ENCODE results near the gene ARVCF. TPM values are rescaled to one million over a fixed set of nuclear protein-coding genes. Genes with fewer than 3 reads are reported as not detected.

Gene ARVCF
- total RNA-seq, 1 experiment from 2014 or later: 11.1 TPM

DNA sequence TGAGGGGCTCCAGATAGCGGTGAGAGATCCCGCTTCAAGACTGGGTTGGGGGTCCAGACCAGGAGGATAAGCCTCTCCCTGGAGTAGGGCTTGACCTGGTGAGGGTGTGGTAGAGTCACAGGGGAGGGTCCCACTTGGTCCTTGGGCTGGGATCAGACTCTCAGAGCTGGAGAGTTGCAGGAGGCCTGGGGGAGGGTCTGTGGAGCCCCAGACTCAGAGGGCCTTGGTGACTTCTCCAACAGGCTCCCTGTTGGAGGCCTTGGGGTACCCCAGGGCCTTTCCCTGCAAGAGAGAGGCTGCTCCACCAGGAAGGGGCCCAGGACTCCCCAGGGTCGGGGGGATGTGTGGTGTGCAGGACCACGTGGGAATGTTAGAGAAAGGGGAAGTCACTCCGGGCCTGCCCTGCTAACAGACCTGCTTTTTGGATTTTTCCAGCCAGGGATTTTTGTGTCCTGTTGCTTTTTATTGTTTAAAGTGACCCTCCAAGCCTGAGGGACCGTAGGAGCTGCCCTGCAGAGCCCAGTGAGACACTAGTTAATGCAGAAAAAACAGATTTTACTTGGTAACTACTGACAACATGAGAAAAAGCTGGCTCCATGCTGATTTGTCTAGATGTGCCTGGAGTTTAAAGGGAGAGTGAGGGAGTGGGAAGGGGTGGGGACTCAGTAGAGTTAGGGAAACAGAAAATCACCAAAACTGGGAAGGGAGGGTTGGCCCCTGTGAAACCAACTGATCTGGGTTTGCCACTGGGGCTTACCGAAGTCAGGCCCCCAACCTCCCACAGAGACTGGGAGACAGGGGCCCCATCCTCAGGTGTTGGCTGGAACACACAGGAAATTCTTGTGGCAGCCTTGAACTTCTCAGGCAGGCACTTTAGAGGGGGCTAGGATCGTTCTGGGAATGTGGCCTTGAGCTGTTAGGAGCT is 74.2 kb downstream of the ARVCF start:
- no peak for TF ChIP-seq EZH2 (IDR thresholded peaks at IDR 0.05; ENCODE audit: borderline replicate concordance, low read depth, low read length, poor library complexity, severe bottlenecking)
- TF ChIP-seq, protein P1, sequence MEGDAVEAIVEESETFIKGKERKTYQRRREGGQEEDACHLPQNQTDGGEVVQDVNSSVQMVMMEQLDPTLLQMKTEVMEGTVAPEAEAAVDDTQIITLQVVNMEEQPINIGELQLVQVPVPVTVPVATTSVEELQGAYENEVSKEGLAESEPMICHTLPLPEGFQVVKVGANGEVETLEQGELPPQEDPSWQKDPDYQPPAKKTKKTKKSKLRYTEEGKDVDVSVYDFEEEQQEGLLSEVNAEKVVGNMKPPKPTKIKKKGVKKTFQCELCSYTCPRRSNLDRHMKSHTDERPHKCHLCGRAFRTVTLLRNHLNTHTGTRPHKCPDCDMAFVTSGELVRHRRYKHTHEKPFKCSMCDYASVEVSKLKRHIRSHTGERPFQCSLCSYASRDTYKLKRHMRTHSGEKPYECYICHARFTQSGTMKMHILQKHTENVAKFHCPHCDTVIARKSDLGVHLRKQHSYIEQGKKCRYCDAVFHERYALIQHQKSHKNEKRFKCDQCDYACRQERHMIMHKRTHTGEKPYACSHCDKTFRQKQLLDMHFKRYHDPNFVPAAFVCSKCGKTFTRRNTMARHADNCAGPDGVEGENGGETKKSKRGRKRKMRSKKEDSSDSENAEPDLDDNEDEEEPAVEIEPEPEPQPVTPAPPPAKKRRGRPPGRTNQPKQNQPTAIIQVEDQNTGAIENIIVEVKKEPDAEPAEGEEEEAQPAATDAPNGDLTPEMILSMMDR (conservative IDR thresholded peaks at IDR 0.05; ENCODE audit: low read depth, low read length): no peak
- DNase-seq (ENCODE audit: low spot score): peak; percentile 59
- H3K9me3 ChIP-seq (ENCODE audit: low read depth, low read length, poor library complexity, severe bottlenecking): no peaks in the 10 kb centered on the region
- H3K27me3 ChIP-seq (replicated peaks; ENCODE audit: insufficient read depth, low read depth, low read length, poor library complexity): no peaks in the 10 kb centered on the region
- ChIA-PET POLR2A (ENCODE audit: low non-redundant PET) (no interaction called here), CTCF (interaction anchor here (2.9 kb wide), 1 partner anchor 212 kb away, joined by 22 read pairs; no protein-coding TSS in a partner anchor)
- intact Hi-C loops (cut with micrococcal nuclease; ENCODE audit: unreplicated experiment): no loop called here
- H3K36me3 ChIP-seq (ENCODE audit: insufficient read depth, low read length, poor library complexity, severe bottlenecking): no peaks in the 10 kb centered on the region
- H3K4me1 ChIP-seq (ENCODE audit: insufficient read depth, low read length, poor library complexity, severe bottlenecking): peaks cover 34% of the 10 kb centered on the region
- BruUV-seq (replicated peaks): TSS peak; percentile 43
- H3K27ac ChIP-seq (ENCODE audit: low read depth, low read length, poor library complexity, severe bottlenecking): peak overlapping the region; percentile 98
- H3K4me3 ChIP-seq (ENCODE audit: low read depth, low read length, poor library complexity, severe bottlenecking): peak overlapping the region; percentile 81

DNA sequence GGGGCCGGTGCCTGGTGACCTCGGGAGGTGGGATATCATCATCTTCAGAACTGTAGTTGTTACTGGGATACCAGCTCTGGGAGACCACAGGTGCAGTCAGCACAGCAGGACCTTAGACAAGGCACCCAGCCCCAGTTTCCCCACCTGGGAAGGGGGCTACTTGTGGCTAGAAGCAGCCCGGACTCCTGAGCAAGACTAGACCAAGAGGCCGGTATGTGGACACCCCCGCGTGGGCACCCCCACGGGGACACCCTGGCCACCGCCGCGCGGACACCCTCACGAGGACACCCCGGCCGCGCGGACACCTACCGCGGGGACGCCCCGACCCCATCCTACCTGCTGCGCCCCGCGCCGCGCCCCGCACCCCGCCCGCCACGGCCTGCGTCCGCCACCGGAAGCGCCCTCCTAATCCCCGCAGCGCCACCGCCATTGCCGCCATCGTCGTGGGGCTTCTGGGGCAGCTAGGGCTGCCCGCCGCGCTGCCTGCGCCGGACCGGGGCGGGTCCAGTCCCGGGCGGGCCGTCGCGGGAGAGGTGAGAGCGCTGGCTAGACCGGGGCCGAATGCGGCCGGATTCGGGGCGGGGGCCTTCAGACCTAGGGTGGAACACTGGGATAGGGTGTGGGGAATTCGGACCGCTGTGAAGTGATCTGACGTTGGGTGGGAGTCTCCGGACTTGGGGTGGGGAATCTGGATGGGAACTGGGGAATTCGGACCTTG is 75.1 kb downstream of the ARVCF start, which contains the start of the genes COMT and TXNRD2:
COMT (plus strand) TSS at position 408 of the 718 bp plus-strand sequence. CDS start 20,755 bp downstream, outside the sequence.
TXNRD2 (minus strand) TSS at position 454 of the 718 bp plus-strand sequence; CDS start at position 439, 15 bp downstream.
- ChIA-PET CTCF (interaction anchor here (0.5 to 2.9 kb wide), 2 partner anchors 12 to 211 kb away, joined by 4 to 22 read pairs; no protein-coding TSS in a partner anchor), POLR2A (ENCODE audit: low non-redundant PET) (interaction anchor here (1.0 kb wide), 1 partner anchor 193 kb away, joined by 3 read pairs; no protein-coding TSS in a partner anchor)
- H3K9me3 ChIP-seq (ENCODE audit: low read depth, low read length, poor library complexity, severe bottlenecking): no peaks in the 10 kb centered on the region
- no TSS peak for BruUV-seq (replicated peaks)
- DNase-seq (ENCODE audit: low spot score): peak; percentile 78
- peak within 1 kb of the TSS; percentile 81 for H3K4me3 ChIP-seq (ENCODE audit: low read depth, low read length, poor library complexity, severe bottlenecking)
- intact Hi-C loops (cut with micrococcal nuclease; ENCODE audit: unreplicated experiment): no loop called here
- peaks cover 29% of the 10 kb centered on the region for H3K4me1 ChIP-seq (ENCODE audit: insufficient read depth, low read length, poor library complexity, severe bottlenecking)
- H3K36me3 ChIP-seq (ENCODE audit: insufficient read depth, low read length, poor library complexity, severe bottlenecking): no peaks in the 10 kb centered on the region
- H3K27me3 ChIP-seq (replicated peaks; ENCODE audit: insufficient read depth, low read depth, low read length, poor library complexity): no peaks in the 10 kb centered on the region
- H3K27ac ChIP-seq (ENCODE audit: low read depth, low read length, poor library complexity, severe bottlenecking): peak within 1 kb of the TSS; percentile 98
- TF ChIP-seq, protein P1 (conservative IDR thresholded peaks at IDR 0.05; ENCODE audit: low read depth, low read length): no peak
- no peak for TF ChIP-seq EZH2 (IDR thresholded peaks at IDR 0.05; ENCODE audit: borderline replicate concordance, low read depth, low read length, poor library complexity, severe bottlenecking)
